ENCODE measurements around the gene NHLRC1.

Gene NHLRC1

DNA sequence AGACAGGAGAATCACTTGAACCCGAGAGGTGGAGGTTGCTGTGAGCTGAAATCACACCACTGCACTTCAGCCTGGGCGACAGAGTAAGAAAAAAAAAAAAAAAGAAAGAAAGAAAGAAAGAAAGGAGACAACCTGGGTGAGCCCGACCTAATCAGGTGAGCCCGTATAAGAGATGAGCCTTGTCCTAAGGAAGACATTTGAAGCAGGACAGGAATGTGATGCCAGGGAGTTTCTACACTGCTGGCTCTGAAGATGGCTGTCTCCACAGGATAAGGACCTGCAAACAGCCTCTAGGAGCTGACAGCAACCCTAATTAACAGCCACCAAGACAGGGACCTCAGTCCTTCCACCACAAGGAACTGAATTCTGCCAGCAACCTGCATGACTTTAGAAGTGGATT is 41.9 kb downstream of the NHLRC1 start:
- DNase-seq: no peak

DNA sequence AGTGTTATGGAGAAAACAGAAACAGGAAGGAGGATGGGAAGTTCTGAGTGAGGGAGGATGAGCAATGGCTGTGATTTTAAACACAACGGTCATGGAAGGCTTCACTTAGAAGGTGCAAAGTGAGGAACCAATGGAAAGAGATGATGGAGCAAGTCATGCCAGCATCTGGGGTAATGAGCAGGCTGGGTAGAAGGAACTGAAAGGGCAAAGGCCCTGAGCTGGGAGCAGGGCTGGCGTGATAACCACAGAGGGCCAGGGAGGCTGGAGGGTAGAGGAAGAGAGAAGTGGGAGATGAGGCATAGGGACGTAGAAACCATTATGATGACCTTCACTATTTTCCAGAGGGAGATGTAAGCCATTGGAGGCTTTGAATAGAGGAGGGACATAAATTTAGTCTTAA is 43.6 kb downstream of the NHLRC1 start:
- no peak for DNase-seq

- DNase-seq: no peak
Observed at GRCh38 chr6:18076231-18076630, 46.2 kb downstream of the NHLRC1 start.

DNA sequence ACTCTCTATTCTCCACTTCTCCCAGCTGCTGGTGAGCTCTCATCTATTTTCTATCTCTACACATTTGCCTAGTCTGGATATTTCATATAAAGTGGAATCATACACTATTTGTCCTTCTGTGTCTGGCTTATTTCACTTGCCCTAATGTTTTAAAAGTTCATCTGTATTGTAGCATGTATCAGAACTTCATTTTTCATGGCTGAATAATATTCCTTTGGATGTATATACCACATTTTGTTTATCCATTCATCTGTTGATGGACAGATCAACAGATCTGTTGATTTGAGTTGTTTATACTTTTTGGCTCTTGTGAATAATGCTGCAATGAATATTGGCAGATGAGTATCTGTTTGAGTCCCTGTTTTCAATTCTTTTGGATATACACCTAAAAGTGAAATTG is 49.6 kb downstream of the NHLRC1 start:
- DNase-seq: no peak

GRCh38 chr6:18070486-18070885 is 52.0 kb downstream of the NHLRC1 start:
- DNase-seq: no peak

Data from NCI-H1417 (cell line).